K562 (cell line): ENCODE data around the gene CHSY3. TPM values are rescaled to one million over a fixed set of nuclear protein-coding genes. Genes with fewer than 3 reads are reported as not detected.

Experiments
- ATAC-seq: fragments of 200-7000 bp; cut with Tn5 transposase; 3 replicates; pipeline ENCODE4 v1.9.1; 2020; ENCODE audit warnings: moderate library complexity
- BruUV-seq: library from RNA; stranded (reverse); fragments of 400-500 nt; replicated peaks from 2 replicates; lab custom pipeline; 2021; lab: Mats Ljungman, UMichigan
- CTCF ChIA-PET: fragments of 300-600 bp; formaldehyde crosslinking; extraction: SDS; loops from one replicate; lab custom pipeline; 2021; ENCODE audit warnings: low intra/inter-chr PET ratio; lab: Yijun Ruan, JAX
- POLR2A ChIA-PET: fragments of 300-600, 350-650 bp; sonication (Branson Sonifier 250); formaldehyde crosslinking; extraction: SDS; loops from one replicate; lab custom pipeline; 2021; ENCODE audit warnings: antibody characterized with exemption, inconsistent platforms; lab: Yijun Ruan, JAX
- DNase-seq, 4 experiments: peaks; one replicate each; pipeline versions ENCODE4 v3.0.0 to v3.0.0-alpha.2; 2011 to 2018; ENCODE audit warnings: low spot score in 3 of 4, mixed read lengths in 3 of 4; ENCODE audit errors: extremely low read depth in 1 of 4
- FAIRE-seq: peaks from 2 replicates; lab custom pipeline; 2011; peaks lifted over from hg19 to GRCh38; lab: Jason Lieb, UNC
- H2AFZ ChIP-seq: 2 replicates; pipeline ENCODE4 v1.6.0; 2011; ENCODE audit warnings: low read depth, low read length, control low read depth, inconsistent platforms
- H3K27ac ChIP-seq: fragments of 200-600 bp; 3 replicates; pipeline ENCODE4 v1.8.0; 2011; ENCODE audit warnings: low read depth, mild to moderate bottlenecking, control low read depth, inconsistent platforms, low read length, moderate library complexity, mixed read lengths; ENCODE audit errors: extremely low read depth
- H3K27me3 ChIP-seq, 2 experiments: fragments of 300-600 bp in 1 of 2; 2 replicates in 1 of 2; 3 replicates in 1 of 2; pipeline versions ENCODE4 v1.6.0 to v1.8.0; 2011; ENCODE audit warnings: inconsistent platforms in 2 of 2, low read length in 2 of 2, mild to moderate bottlenecking in 1 of 2, mixed read lengths in 1 of 2, moderate library complexity in 1 of 2; ENCODE audit not compliant: control insufficient read depth in 2 of 2, insufficient read depth in 2 of 2
- H3K36me3 ChIP-seq: fragments of 300-600 bp; 3 replicates; pipeline ENCODE4 v1.8.0; 2011; ENCODE audit warnings: mild to moderate bottlenecking, low read length, inconsistent platforms; ENCODE audit not compliant: control insufficient read depth, insufficient read depth
- H3K4me1 ChIP-seq, 2 experiments: fragments of 200-600 bp in 1 of 2; replicated peaks in 1 of 2; 2 replicates in 1 of 2; 3 replicates in 1 of 2; pipeline versions ENCODE4 v1.5.1 to v1.8.0; 2011; ENCODE audit warnings: inconsistent platforms in 2 of 2, low read length in 2 of 2, mild to moderate bottlenecking in 1 of 2, mixed read lengths in 1 of 2, moderate library complexity in 1 of 2; ENCODE audit not compliant: control insufficient read depth in 2 of 2, insufficient read depth in 2 of 2
- H3K4me2 ChIP-seq: 2 replicates; pipeline ENCODE4 v1.6.1; 2011; ENCODE audit warnings: low read length, control low read depth, inconsistent platforms, mixed read lengths; ENCODE audit not compliant: insufficient read depth
- H3K4me3 ChIP-seq: fragments of 200-600 bp; sonication (generic), shearing (Covaris generic); 2 replicates; pipeline ENCODE4 v1.5.1; 2016; ENCODE audit warnings: control low read depth, inconsistent platforms
- H3K79me2 ChIP-seq: fragments of 200-600 bp; 3 replicates; pipeline ENCODE4 v1.8.0; 2011; ENCODE audit warnings: low read length, inconsistent platforms; ENCODE audit not compliant: control insufficient read depth, insufficient read depth
- H3K9ac ChIP-seq, 2 experiments: 2 replicates each; pipeline versions ENCODE4 v1.6.0 to v1.6.1; 2011; ENCODE audit warnings: low read depth in 2 of 2, low read length in 2 of 2, control low read depth in 1 of 2, inconsistent platforms in 1 of 2, mild to moderate bottlenecking in 1 of 2, mixed read lengths in 1 of 2; ENCODE audit not compliant: insufficient read depth in 1 of 2
- H3K9me1 ChIP-seq: one replicate; pipeline ENCODE4 v1.6.0; 2011; ENCODE audit warnings: inconsistent platforms, mild to moderate bottlenecking, low read length, moderate library complexity; ENCODE audit not compliant: control insufficient read depth, insufficient read depth
- H3K9me3 ChIP-seq: replicated peaks from 2 replicates; pipeline ENCODE4 v1.5.1; 2011; ENCODE audit warnings: low read depth, low read length, inconsistent platforms; ENCODE audit not compliant: control insufficient read depth, insufficient read depth
- H4K20me1 ChIP-seq: replicated peaks from 2 replicates; pipeline ENCODE4 v1.6.1; 2011; ENCODE audit warnings: low read length, inconsistent platforms, mixed read lengths; ENCODE audit not compliant: control insufficient read depth, insufficient read depth
- BRF1 ChIP-seq: IDR thresholded peaks from 3 replicates; pipeline ENCODE4 v1.6.1; 2011; ENCODE audit warnings: borderline replicate concordance, mild to moderate bottlenecking; ENCODE audit not compliant: insufficient read length; ENCODE audit errors: extremely low read depth
- CCNT2 ChIP-seq: IDR thresholded peaks from 2 replicates; pipeline ENCODE4 v1.6.1; 2011; ENCODE audit warnings: borderline replicate concordance, low read depth, mild to moderate bottlenecking, moderate library complexity, mixed read lengths, low read length; ENCODE audit not compliant: insufficient read length; ENCODE audit errors: extremely low read depth
- CHD1 ChIP-seq: fragments of 200-600 bp; sonication (generic); IDR thresholded peaks from one replicate; pipeline ENCODE4 v1.6.1; 2012; ENCODE audit warnings: mild to moderate bottlenecking, moderate library complexity, low read length, inconsistent platforms
- MCM3 ChIP-seq: fragments of 450-650 bp; IDR thresholded peaks from 2 replicates; pipeline ENCODE4 v1.6.1; 2016
- MEF2A ChIP-seq: IDR thresholded peaks from 2 replicates; pipeline ENCODE4 v1.6.1; 2011; ENCODE audit warnings: low read depth, mild to moderate bottlenecking, low read length, moderate library complexity; ENCODE audit not compliant: control insufficient read depth
- NFYB ChIP-seq: IDR thresholded peaks from 2 replicates; pipeline ENCODE4 v1.6.1; 2011; ENCODE audit warnings: mild to moderate bottlenecking, moderate library complexity; ENCODE audit not compliant: insufficient read length; ENCODE audit errors: extremely low read depth
- POLR2G ChIP-seq: fragments of 200-400 bp; formaldehyde crosslinking; IDR thresholded peaks from 2 replicates; pipeline ENCODE4 v1.6.1; 2017; ENCODE audit warnings: low read depth, mild to moderate bottlenecking, antibody characterized with exemption, low read length, moderate library complexity
- PTBP1 ChIP-seq: fragments of 200-400 bp; formaldehyde crosslinking; IDR thresholded peaks from 2 replicates; pipeline ENCODE4 v1.6.1; 2017; ENCODE audit warnings: low read depth, low read length
- WGBS: fragments of 100-300 bp; shearing (Covaris generic); methylation state at CpG from one replicate; pipeline ENCODE4 v1.1.6; 2016; ENCODE audit warnings: low coverage, mixed read lengths; ENCODE audit not compliant: insufficient coverage; ENCODE audit errors: missing lambda C conversion rate; 5-methylcytosine and 5-hydroxymethylcytosine counted together
- in situ Hi-C: fragments of 300-500 bp; cut with MboI; formaldehyde crosslinking; loops from 4 replicates; pipeline ENCODE4 v1.15.0; 2018; ENCODE audit warnings: inconsistent platforms, mixed read lengths
- intact Hi-C: fragments of 100-400 bp; cut with micrococcal nuclease; formaldehyde crosslinking; loops from 2 replicates; pipeline ENCODE4 v1.14.2; 2022
- polyA plus RNA-seq, 8 experiments: library from polyadenylated mRNA; depleted of rRNA in 4 of 8; stranded (reverse) in 5 of 8; unstranded in 3 of 8; fragments of >200 nt; fragmentation: Nextera tagmentation in 2 of 8; fragmentation: Illumina TruSeq in 1 of 8; extraction: Ambion mirVana in 2 of 8; extraction: Trizol in 1 of 8; gene quantifications; 2 replicates each; pipeline versions ENCODE4 v1.2.1 to v1.2.3, GENCODE V29; 2011 to 2014; ENCODE audit warnings: inconsistent platforms in 1 of 8, missing spikeins in 1 of 8
- total RNA-seq, 7 experiments: library from RNA; depleted of rRNA in 6 of 7; stranded (reverse); fragments of >200 nt in 6 of 7; fragmentation: Illumina TruSeq in 2 of 7; extraction: Trizol in 2 of 7; gene quantifications; 2 replicates each; pipeline versions ENCODE4 v1.2.1 to v1.2.3, GENCODE V29; 2011 to 2021; ENCODE audit warnings: low replicate concordance in 1 of 7
- TF ChIP-seq, protein P1 (sequence below), 2 experiments: IDR thresholded peaks in 1 of 2; conservative IDR thresholded peaks in 1 of 2; 2 replicates each; pipeline ENCODE4 v1.6.1; 2016; ENCODE audit warnings: low read depth in 2 of 2, mild to moderate bottlenecking in 1 of 2, missing compliant biosample characterization in 1 of 2, missing genetic modification characterization in 1 of 2, moderate library complexity in 1 of 2
- TF ChIP-seq, protein P2 (sequence below), 2 experiments: fragments of 450-650 bp in 1 of 2; sonication (generic) in 1 of 2; formaldehyde crosslinking in 1 of 2; IDR thresholded peaks in 1 of 2; conservative IDR thresholded peaks in 1 of 2; 2 replicates each; pipeline versions ENCODE4 v1.6.1 to v1.8.1; 2016 to 2023; ENCODE audit warnings: mild to moderate bottlenecking in 2 of 2, moderate library complexity in 2 of 2, inconsistent platforms in 1 of 2, missing genetic modification reagents in 1 of 2
- TF ChIP-seq, protein P3 (sequence below): sonication (generic); formaldehyde crosslinking; IDR thresholded peaks from 2 replicates; pipeline ENCODE4 v1.8.1; 2023; ENCODE audit warnings: mild to moderate bottlenecking, missing genetic modification reagents
- TF ChIP-seq, protein P4 (sequence below): fragments of 450-650 bp; formaldehyde crosslinking; IDR thresholded peaks from 2 replicates; pipeline ENCODE4 v1.4.0; 2022; ENCODE audit warnings: missing genetic modification characterization

The CHSY3 gene
- total and polyA plus RNA-seq, 9 of the 15 experiments (the other 6 are each of a cell fraction or from before 2014, with no cell fraction given) = 0.04 TPM; not detected in 8

DNA sequence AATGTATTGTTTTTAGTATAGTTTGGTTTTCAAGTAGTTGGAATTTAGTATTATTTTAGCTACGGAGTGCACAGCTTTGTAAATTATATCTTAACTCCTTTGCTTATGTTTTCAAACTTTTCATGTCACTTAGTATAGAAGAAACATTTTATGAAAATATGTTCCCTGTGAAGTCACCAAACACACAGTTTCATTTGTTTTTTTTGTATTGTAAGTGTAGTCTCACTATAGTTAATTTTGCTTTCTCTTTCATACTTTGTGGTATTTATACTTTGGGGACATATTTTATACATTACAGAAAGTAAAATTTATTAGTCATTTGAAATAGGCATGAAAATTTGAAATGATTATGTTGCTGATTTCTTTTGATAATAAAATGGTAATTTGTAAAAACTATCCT, 5.0 kb downstream of the CHSY3 start:
- no peak overlapping the region for H3K9ac ChIP-seq
- no peaks in the 10 kb centered on the region for H3K9me3 ChIP-seq
- DNase-seq (no peak), FAIRE-seq (no peak), ATAC-seq (no peak)
- no peaks in the 10 kb centered on the region for H3K36me3 ChIP-seq
- intact Hi-C loops = no loop called here
- CTCF ChIA-PET = no interaction called here
- H3K27me3 ChIP-seq = no peaks in the 10 kb centered on the region
- peaks cover 0 to 7% of the 10 kb centered on the region in 2 experiments; a peak in 2 of 5 replicates for H3K4me1 ChIP-seq
- H3K9me1 ChIP-seq = no peaks in the 10 kb centered on the region
- POLR2A ChIA-PET = no interaction called here
- H3K27ac ChIP-seq = no peak overlapping the region
- BruUV-seq = no TSS peak
- H4K20me1 ChIP-seq = no peaks in the 10 kb centered on the region
- no peak overlapping the region for H2AFZ ChIP-seq
- TF ChIP-seq MEF2A = no peak
- TF ChIP-seq, protein P1, sequence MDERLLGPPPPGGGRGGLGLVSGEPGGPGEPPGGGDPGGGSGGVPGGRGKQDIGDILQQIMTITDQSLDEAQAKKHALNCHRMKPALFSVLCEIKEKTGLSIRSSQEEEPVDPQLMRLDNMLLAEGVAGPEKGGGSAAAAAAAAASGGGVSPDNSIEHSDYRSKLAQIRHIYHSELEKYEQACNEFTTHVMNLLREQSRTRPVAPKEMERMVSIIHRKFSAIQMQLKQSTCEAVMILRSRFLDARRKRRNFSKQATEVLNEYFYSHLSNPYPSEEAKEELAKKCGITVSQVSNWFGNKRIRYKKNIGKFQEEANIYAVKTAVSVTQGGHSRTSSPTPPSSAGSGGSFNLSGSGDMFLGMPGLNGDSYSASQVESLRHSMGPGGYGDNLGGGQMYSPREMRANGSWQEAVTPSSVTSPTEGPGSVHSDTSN (CRISPR knock-in tag; IDR thresholded peaks at IDR 0.05; ENCODE audit: low read depth) = no peak
- TF ChIP-seq, protein P1 (tag; conservative IDR thresholded peaks at IDR 0.05; ENCODE audit: low read depth) = no peak
- TF ChIP-seq, protein P2, sequence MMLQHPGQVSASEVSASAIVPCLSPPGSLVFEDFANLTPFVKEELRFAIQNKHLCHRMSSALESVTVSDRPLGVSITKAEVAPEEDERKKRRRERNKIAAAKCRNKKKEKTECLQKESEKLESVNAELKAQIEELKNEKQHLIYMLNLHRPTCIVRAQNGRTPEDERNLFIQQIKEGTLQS (IDR thresholded peaks at IDR 0.05) = no peak
- TF ChIP-seq, protein P2 (CRISPR knock-in tag; conservative IDR thresholded peaks at IDR 0.05) = no peak
- TF ChIP-seq PTBP1 = no peak
- TF ChIP-seq MCM3 = no peak
- TF ChIP-seq, protein P3, sequence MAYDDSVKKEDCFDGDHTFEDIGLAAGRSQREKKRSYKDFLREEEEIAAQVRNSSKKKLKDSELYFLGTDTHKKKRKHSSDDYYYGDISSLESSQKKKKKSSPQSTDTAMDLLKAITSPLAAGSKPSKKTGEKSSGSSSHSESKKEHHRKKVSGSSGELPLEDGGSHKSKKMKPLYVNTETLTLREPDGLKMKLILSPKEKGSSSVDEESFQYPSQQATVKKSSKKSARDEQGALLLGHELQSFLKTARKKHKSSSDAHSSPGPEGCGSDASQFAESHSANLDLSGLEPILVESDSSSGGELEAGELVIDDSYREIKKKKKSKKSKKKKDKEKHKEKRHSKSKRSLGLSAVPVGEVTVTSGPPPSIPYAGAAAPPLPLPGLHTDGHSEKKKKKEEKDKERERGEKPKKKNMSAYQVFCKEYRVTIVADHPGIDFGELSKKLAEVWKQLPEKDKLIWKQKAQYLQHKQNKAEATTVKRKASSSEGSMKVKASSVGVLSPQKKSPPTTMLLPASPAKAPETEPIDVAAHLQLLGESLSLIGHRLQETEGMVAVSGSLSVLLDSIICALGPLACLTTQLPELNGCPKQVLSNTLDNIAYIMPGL (CRISPR knock-in tag) = no peak
- TF ChIP-seq CHD1 = no peak
- no peak for TF ChIP-seq CCNT2
- TF ChIP-seq, protein P4, sequence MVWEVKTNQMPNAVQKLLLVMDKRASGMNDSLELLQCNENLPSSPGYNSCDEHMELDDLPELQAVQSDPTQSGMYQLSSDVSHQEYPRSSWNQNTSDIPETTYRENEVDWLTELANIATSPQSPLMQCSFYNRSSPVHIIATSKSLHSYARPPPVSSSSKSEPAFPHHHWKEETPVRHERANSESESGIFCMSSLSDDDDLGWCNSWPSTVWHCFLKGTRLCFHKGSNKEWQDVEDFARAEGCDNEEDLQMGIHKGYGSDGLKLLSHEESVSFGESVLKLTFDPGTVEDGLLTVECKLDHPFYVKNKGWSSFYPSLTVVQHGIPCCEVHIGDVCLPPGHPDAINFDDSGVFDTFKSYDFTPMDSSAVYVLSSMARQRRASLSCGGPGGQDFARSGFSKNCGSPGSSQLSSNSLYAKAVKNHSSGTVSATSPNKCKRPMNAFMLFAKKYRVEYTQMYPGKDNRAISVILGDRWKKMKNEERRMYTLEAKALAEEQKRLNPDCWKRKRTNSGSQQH = no peak
- no peak for TF ChIP-seq POLR2G
- no peak for TF ChIP-seq BRF1
- TF ChIP-seq NFYB = no peak
- TF ChIP-seq, all 486 proteins: peak for 0
- H3K4me3 ChIP-seq = no peak overlapping the region
- in situ Hi-C loops = no loop called here
- 0% methylated on average over 1 of the region's 1 CpG for WGBS
- H3K4me2 ChIP-seq = no peak overlapping the region
- no peaks in the 10 kb centered on the region for H3K79me2 ChIP-seq
